Lower lobe of right lung (tissue), 2 donors: Measurements from ENCODE around the gene PPHLN1. TPM values are rescaled to one million over a fixed set of nuclear protein-coding genes. Genes with fewer than 3 reads are reported as not detected.
"Not testable (repeated sequence)": the region's sequence is repeated elsewhere in the genome, so short reads cannot be mapped to it uniquely, and the experiment has no call there.

Experiments used
- ATAC-seq, 2 donors: fragments of 200-7000 bp; cut with Tn5 transposase; one replicate each; pipeline ENCODE4 v1.9.1; 2020 to 2022; ENCODE audit warnings: mild to moderate bottlenecking in 2 of 2, moderate library complexity in 2 of 2
- DNase-seq: peaks from one replicate; pipeline ENCODE4 v3.0.0-alpha.2; 2020
- H3K27ac ChIP-seq: fragments of 200-600 bp; one replicate; pipeline ENCODE4 v1.8.0; 2022
- H3K27me3 ChIP-seq: fragments of 200-600 bp; one replicate; pipeline ENCODE4 v1.8.0; 2022; ENCODE audit warnings: low read depth
- H3K36me3 ChIP-seq: fragments of 200-600 bp; one replicate; pipeline ENCODE4 v1.8.0; 2022; ENCODE audit warnings: mild to moderate bottlenecking
- H3K4me1 ChIP-seq: fragments of 200-600 bp; one replicate; pipeline ENCODE4 v1.8.0; 2022
- H3K4me3 ChIP-seq: fragments of 200-600 bp; one replicate; pipeline ENCODE4 v1.8.0; 2022; ENCODE audit warnings: mild to moderate bottlenecking
- H3K9me3 ChIP-seq: fragments of 200-600 bp; one replicate; pipeline ENCODE4 v1.8.0; 2022
- intact Hi-C: fragments of 100-400 bp; cut with DNase I; formaldehyde crosslinking; loops from one replicate; pipeline ENCODE4 v1.11.0; 2022
- total RNA-seq: library from RNA; stranded (reverse); fragmentation: NEBNext Ultra II Directional; extraction: Animal tissue kit (Norgen Biotek cat#: 25700); gene quantifications from one replicate; pipeline ENCODE4 v1.2.1, GENCODE V29; 2021
- TF ChIP-seq, protein P1 (sequence below): fragments of 200-600 bp; IDR thresholded peaks from one replicate; pipeline ENCODE4 v1.8.0; 2022; ENCODE audit warnings: antibody characterized with exemption, mild to moderate bottlenecking
- donor health status: DM: no; HTN: yes; CAD: no; lungs with severe emphysema.

The PPHLN1 gene
- total RNA-seq, 1 donor from 2014 or later, result 45.5 TPM

DNA sequence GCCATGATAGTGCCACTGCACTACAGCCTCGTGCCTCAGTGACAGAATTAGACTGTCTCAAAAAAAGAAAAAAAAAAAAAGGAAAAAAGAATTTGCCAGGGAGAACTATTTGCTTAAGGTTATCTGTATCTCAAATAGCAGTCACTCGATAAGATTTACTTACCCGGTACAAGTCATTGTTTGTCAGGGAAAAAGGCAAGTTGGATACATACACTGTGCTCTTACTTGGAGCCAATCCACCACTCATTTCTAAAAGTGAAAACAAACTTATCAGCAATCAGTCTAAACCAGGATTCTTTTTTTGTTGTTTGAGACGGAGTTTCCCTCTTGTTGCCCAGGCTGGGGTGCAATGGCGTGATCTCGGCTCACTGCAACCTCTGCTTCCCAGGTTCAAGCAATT is 2.1 kb upstream of the PPHLN1 start:
- intact Hi-C loops, result no loop called here
- TF ChIP-seq, protein P1, sequence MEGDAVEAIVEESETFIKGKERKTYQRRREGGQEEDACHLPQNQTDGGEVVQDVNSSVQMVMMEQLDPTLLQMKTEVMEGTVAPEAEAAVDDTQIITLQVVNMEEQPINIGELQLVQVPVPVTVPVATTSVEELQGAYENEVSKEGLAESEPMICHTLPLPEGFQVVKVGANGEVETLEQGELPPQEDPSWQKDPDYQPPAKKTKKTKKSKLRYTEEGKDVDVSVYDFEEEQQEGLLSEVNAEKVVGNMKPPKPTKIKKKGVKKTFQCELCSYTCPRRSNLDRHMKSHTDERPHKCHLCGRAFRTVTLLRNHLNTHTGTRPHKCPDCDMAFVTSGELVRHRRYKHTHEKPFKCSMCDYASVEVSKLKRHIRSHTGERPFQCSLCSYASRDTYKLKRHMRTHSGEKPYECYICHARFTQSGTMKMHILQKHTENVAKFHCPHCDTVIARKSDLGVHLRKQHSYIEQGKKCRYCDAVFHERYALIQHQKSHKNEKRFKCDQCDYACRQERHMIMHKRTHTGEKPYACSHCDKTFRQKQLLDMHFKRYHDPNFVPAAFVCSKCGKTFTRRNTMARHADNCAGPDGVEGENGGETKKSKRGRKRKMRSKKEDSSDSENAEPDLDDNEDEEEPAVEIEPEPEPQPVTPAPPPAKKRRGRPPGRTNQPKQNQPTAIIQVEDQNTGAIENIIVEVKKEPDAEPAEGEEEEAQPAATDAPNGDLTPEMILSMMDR, result no peak
- Histone ChIP-seq H3K4me3 (no peak overlapping the region), H3K27me3 (no peaks in the 10 kb centered on the region), H3K4me1 (peaks cover 24% of the 10 kb centered on the region), H3K9me3 (no peaks in the 10 kb centered on the region), H3K27ac (no peak overlapping the region), H3K36me3 (peaks cover 34% of the 10 kb centered on the region)
- ATAC-seq (no peak), DNase-seq (no peak)

DNA sequence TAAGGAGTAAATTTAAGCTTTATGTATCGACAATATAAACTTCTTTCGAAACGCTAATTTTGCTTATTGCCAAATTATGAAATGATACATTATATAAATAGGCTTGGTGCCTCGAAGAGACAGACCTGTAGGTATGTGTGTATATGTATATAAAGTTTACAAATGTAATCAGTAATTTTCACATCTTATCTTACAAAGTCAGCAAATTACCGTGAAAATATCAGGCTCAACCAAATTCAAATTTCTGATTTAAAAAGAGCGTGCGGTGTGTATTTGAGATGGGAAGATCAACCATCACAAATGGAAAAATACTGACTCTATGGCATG is 678 bp upstream of the PPHLN1 start:
- peak overlapping the region; percentile 81 for H3K4me3 ChIP-seq
- intact Hi-C loops, result no loop called here
- no peak for DNase-seq
- H3K27ac ChIP-seq, result peak overlapping the region; percentile 87
- H3K9me3 ChIP-seq, result no peaks in the 10 kb centered on the region
- H3K36me3 ChIP-seq, result peaks cover 34% of the 10 kb centered on the region
- TF ChIP-seq, protein P1, result no peak
- H3K27me3 ChIP-seq, result no peaks in the 10 kb centered on the region
- H3K4me1 ChIP-seq, result peaks cover 24% of the 10 kb centered on the region
- no peak for ATAC-seq

DNA sequence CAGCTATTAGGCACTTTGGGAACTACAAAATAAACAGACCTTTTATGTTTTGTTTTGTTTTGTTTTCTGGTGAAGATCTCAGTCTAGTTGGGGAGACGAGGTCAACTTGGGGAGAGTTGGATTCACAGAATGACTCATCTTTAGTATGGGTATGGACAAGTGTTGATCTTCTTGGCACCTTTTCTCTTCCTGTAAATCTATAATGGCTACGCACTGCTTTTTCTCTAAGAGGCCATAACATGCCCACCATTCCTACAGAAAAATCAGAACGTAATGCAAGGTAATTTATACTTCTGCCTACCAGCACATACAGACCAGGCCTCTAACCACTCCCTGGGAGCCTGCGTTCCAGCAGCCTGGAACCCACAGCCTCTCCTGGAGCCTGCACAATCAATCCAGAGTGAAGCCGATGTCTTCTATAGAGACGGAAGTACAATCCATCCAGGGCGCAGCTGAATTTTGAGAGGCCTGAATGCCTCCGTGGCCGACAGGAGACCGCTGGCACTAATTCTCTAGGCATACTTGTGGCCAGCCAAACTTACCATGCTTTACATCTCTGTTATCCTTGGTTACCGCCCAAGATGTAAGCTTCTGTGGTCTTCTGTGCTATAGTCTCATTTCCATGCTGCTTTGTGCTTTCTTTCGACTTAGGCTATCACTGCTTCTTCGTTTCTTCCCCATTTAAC is 717 bp downstream of the PPHLN1 start:
- Histone ChIP-seq H3K36me3 (peaks cover 20% of the 10 kb centered on the region), H3K27me3 (no peaks in the 10 kb centered on the region), H3K27ac (peak overlapping the region; percentile 87), H3K9me3 (no peaks in the 10 kb centered on the region), H3K4me3 (peak overlapping the region; percentile 81), H3K4me1 (peaks cover 24% of the 10 kb centered on the region)
- ATAC-seq (peak; percentile 39 to 61), DNase-seq (no peak)
- intact Hi-C loops, result no loop called here
- TF ChIP-seq, protein P1, result no peak

DNA sequence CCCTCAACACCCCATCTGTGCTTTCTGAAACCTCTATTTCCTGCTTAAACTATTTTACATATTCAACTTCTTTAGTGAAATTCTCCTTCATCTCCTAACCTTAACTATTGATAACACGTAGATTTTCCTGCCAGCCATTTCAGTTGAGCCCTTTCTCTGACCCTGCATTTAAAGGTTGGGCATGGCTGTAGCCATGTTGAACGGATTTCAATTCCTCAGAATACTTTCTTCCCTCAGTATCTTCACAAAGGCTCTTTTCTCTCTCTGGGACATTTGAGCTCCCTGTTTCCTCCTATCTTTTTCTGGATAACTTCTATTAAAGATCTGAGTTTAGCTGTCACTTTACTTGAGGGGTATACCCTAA is 1.2 kb downstream of the PPHLN1 start:
- Histone ChIP-seq H3K9me3 (no peaks in the 10 kb centered on the region), H3K4me3 (peak overlapping the region; percentile 81), H3K27ac (peak overlapping the region; percentile 87), H3K36me3 (peaks cover 14% of the 10 kb centered on the region), H3K4me1 (peaks cover 24% of the 10 kb centered on the region), H3K27me3 (no peaks in the 10 kb centered on the region)
- ATAC-seq (no peak), DNase-seq (no peak)
- intact Hi-C loops, result no loop called here
- TF ChIP-seq, protein P1, result no peak

DNA sequence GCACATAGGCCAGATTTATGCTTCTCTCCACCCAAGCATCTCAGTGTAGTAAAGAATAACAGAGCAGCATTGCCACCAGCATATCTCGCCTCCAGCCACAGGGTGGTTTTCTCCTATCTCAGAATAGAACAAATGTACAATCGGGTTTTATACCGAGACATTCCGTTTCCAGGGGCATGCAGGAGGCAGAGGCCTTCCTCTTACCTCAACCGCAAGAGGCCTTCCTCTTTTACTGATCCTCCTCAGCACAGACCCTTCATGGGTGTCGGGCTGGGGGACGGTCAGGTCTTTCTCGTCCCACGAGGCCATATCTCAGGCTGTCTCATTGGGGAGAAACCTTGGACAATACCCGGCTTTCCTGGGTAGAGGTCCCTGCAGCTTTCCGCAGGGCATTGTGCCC is 4.1 kb downstream of the PPHLN1 start:
- peaks cover 17% of the 10 kb centered on the region for H3K4me1 ChIP-seq
- not testable (repeated sequence) for H3K36me3 ChIP-seq, ATAC-seq, H3K4me3 ChIP-seq, H3K27me3 ChIP-seq, H3K27ac ChIP-seq, H3K9me3 ChIP-seq, DNase-seq
- intact Hi-C loops, result loop anchor here (10.0 kb wide), 1 partner anchor 195 kb away; no protein-coding TSS in a partner anchor

DNA sequence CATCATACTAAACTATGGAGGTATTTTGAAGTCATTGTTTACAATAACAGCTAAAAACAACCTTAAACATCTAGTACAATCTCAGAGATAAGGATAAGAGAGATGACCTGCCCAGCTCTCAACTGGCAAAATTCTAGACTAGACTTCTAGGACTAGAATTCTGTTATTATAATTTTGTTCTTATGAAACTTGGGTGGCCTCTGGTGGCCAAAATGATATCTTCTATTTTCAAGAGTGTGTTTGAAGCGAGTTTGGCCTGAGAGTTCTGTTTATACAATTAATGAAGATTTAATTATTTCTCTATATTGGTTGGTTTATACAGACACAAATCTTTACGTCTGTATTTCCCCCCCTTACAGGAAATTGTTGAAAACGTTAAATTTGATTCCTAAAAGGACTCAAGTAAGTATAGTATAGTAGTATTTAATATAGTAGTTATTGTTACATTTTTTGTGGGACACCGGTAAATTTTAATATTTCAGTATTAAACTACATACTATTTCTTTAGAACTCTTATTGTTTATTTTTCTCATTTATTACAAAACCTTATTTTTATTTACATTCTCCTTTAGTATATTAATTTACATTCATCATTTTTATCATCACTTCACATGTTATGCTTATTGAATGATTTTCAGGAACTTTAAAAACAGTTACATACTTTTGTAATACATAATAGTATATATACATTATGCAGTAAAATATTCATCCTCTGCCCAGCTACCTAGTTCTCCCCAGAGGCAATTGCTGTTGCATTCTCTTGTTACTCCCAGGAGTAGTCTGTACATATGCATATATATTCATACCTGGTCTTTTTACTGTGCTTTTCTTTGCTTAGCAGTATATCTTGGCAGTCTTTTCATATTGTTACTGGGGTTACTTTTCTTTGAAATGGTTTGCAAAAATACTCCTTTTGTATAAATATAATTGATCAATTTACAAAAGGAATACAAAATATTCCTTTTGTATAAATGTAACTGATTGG is 6.6 kb downstream of the PPHLN1 start:
- DNase-seq, result no peak
- Histone ChIP-seq H3K4me3 (no peak overlapping the region), H3K36me3 (peaks cover 17% of the 10 kb centered on the region), H3K27me3 (no peaks in the 10 kb centered on the region), H3K4me1 (peaks cover 4% of the 10 kb centered on the region), H3K27ac (no peak overlapping the region), H3K9me3 (no peaks in the 10 kb centered on the region)
- TF ChIP-seq, protein P1, result peak; percentile 66
- ATAC-seq, result peak in 1 of 2 donors; percentile 70
- intact Hi-C loops, result loop anchor here (10.0 kb wide), 1 partner anchor 198 kb away; no protein-coding TSS in a partner anchor
